Motor neuron (in vitro differentiated cells): ENCODE results near the gene SLC16A11. TPM values are rescaled to one million over a fixed set of nuclear protein-coding genes. Genes with fewer than 3 reads are reported as not detected.

Experiments used
- ATAC-seq, 8 experiments: fragments of 200-7000 bp; cut with Tn5 transposase; replicated peaks in 6 of 8; 2 replicates each; pipeline ENCODE4 v1.8.0; 2021; ENCODE audit warnings: mild to moderate bottlenecking in 8 of 8, moderate library complexity in 8 of 8
- H3K27ac ChIP-seq, 2 donors: fragments of 250-450 bp; sonication (Bioruptor Pico); 2 replicates each; pipeline ENCODE4 v1.9.0; 2021; ENCODE audit warnings: antibody characterized with exemption in 2 of 2, mild to moderate bottlenecking in 2 of 2, moderate library complexity in 1 of 2
- H3K4me1 ChIP-seq, 2 donors: fragments of 250-450 bp; sonication (Bioruptor Pico); replicated peaks in 1 of 2; 2 replicates each; pipeline ENCODE4 v1.6.1; 2021; ENCODE audit warnings: antibody characterized with exemption in 2 of 2, mild to moderate bottlenecking in 2 of 2, moderate library complexity in 1 of 2
- H3K4me3 ChIP-seq, 5 donors: fragments of 250-450 bp; sonication (Bioruptor Pico); 2 replicates each; pipeline ENCODE4 v1.9.0; 2021; ENCODE audit warnings: antibody characterized with exemption in 5 of 5, mild to moderate bottlenecking in 5 of 5, moderate library complexity in 4 of 5
- WGBS, 10 experiments: fragments of 450-650 bp; shearing (Covaris generic); methylation state at CpG; one replicate each; pipeline ENCODE4 v1.0.0; 2022; 5-methylcytosine and 5-hydroxymethylcytosine counted together
- in situ Hi-C, 9 experiments: fragments of 400-800 bp; cut with MboI; loops; one replicate each; pipeline ENCODE4 v1.15.0; 2021; ENCODE audit warnings: low sequenced_read_pairs in 9 of 9, low pct_unique_long_range_greater_than_20kb in 2 of 9; ENCODE audit not compliant: unreplicated experiment in 9 of 9
- total RNA-seq, 8 experiments: library from RNA; unstranded; fragments of 300-600 nt; gene quantifications; 2 replicates each; pipeline versions ENCODE4 v1.2.3 to v1.2.4, GENCODE V29; 2022

Gene SLC16A11
- total RNA-seq, 8 experiments from 2014 or later, result 0.17 to 1.9 (median 0.34) TPM

GRCh38 chr17:7035591-7036368 lies 8.1 kb downstream of the SLC16A11 start, which contains the start of gene SLC16A13:
Gene SLC16A13 (plus strand): TSS chr17:7036015. CDS start chr17:7036383, 368 bp downstream.
- in situ Hi-C loops, result loop anchor here in 5 of 9 experiments (25.0 kb wide), 4 partner anchors 102 to 527 kb away; partner anchors contain the start of genes SENP3 (in 1 of the 5), SLC2A4 (in 1 of the 5), TNFSF13 (in 1 of the 5) and YBX2 (in 1 of the 5)
- ATAC-seq, result peak; percentile 89 to 97 (median 93)
- Histone ChIP-seq H3K27ac (peak within 1 kb of the TSS; percentile 49 to 75), H3K4me1 (peaks cover 7 to 8% of the 10 kb centered on the region in 2 donors), H3K4me3 (peak within 1 kb of the TSS; percentile 56 to 80 (median 66))
- 0 to 3% (median 0%) methylated on average over 1 to 8 of the region's 52 CpGs; no CpG with 5 or more reads in 5 of the 10 experiments for WGBS, 10 experiments

DNA sequence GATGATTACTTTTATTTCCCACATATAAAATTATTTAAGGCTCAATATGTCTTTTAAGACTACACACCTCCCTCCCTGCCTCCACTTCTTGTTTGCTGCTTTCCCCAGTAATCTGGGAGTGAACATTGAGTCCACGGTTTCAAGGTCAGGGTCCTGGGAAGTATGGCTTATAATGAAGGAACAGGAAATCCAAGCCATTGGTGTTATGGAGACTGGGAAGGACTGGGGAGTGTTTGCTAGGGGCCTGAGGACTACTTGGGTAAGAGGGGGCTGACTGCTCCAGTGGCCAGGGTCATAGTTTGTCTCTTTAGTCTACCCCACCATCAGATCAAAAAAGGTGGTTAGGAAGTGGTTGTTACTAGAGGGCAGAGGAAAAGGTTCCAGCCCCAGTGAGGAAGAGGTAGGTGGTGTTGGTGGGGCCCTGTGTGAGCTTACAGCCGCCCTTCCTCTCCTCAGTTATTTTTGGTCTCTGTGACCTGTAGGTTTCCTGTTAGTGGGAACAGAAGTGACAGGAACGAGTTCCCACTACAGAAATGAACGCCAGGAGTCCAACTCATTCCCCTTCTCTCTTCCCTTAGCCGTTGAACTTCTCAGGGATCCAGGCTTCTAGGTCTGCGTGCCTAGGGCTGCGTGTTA lies 8.8 kb downstream of the SLC16A11 start:
- Histone ChIP-seq H3K4me3 (peak overlapping the region; percentile 56 to 80 (median 66)), H3K27ac (peak overlapping the region; percentile 49 to 75), H3K4me1 (peaks cover 7 to 8% of the 10 kb centered on the region in 2 donors)
- WGBS, 10 experiments, result 8 to 100% (median 25%) methylated on average over 1 to 3 of the region's 7 CpGs; no CpG with 5 or more reads in 2 of the 10 experiments
- in situ Hi-C loops, result loop anchor here in 5 of 9 experiments (25.0 kb wide), 4 partner anchors 102 to 527 kb away; partner anchors contain the start of genes SENP3 (in 1 of the 5), SLC2A4 (in 1 of the 5), TNFSF13 (in 1 of the 5) and YBX2 (in 1 of the 5)
- peak in 2 of 8 experiments; percentile 0 to 13 for ATAC-seq

GRCh38 chr17:7029659-7030058 lies 14.2 kb downstream of the SLC16A11 start:
- no peak overlapping the region for H3K27ac ChIP-seq
- in situ Hi-C loops, result loop anchor here in 5 of 9 experiments (25.0 kb wide), 4 partner anchors 108 to 533 kb away; partner anchors contain the start of genes SENP3 (in 1 of the 5), SLC2A4 (in 1 of the 5), TNFSF13 (in 1 of the 5) and YBX2 (in 1 of the 5)
- WGBS, 10 experiments, result 0 to 100% (median 80%) methylated on average over 1 to 7 of the region's 8 CpGs; no CpG with 5 or more reads in 3 of the 10 experiments
- no peak overlapping the region for H3K4me3 ChIP-seq
- no peak for ATAC-seq
- H3K4me1 ChIP-seq, result no peaks in the 10 kb centered on the region

GRCh38 chr17:7029096-7029495 lies 14.8 kb downstream of the SLC16A11 start:
- in situ Hi-C loops, result loop anchor here in 5 of 9 experiments (25.0 kb wide), 4 partner anchors 108 to 533 kb away; partner anchors contain the start of genes SENP3 (in 1 of the 5), SLC2A4 (in 1 of the 5), TNFSF13 (in 1 of the 5) and YBX2 (in 1 of the 5)
- 0 to 100% (median 59%) methylated on average over 1 to 3 of the region's 3 CpGs; no CpG with 5 or more reads in 2 of the 10 experiments for WGBS, 10 experiments
- Histone ChIP-seq H3K4me1 (no peaks in the 10 kb centered on the region), H3K27ac (no peak overlapping the region), H3K4me3 (no peak overlapping the region)
- no peak for ATAC-seq

DNA sequence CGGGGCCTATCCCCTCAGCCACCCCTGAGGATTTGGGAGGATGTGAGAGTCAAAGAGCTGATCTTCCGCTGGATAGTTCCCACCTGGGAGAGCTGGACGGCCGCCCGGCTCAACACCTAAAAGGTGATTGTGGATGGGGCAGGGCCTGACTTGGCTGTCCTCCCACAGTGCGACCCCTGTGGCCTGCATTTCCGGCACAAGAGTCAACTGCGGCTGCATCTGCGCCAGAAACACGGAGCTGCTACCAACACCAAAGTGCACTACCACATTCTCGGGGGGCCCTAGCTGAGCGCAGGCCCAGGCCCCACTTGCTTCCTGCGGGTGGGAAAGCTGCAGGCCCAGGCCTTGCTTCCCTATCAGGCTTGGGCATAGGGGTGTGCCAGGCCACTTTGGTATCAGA lies 16.6 kb downstream of the SLC16A11 start:
- in situ Hi-C loops, result loop anchor here in 5 of 9 experiments (25.0 kb wide), 4 partner anchors 110 to 535 kb away; partner anchors contain the start of genes SENP3 (in 1 of the 5), SLC2A4 (in 1 of the 5), TNFSF13 (in 1 of the 5) and YBX2 (in 1 of the 5)
- H3K4me1 ChIP-seq, result no peaks in the 10 kb centered on the region
- no peak overlapping the region for H3K27ac ChIP-seq
- ATAC-seq, result no peak
- H3K4me3 ChIP-seq, result no peak overlapping the region
- WGBS, 10 experiments, result 69 to 100% (median 85%) methylated on average over 1 to 8 of the region's 13 CpGs; no CpG with 5 or more reads in 3 of the 10 experiments

DNA sequence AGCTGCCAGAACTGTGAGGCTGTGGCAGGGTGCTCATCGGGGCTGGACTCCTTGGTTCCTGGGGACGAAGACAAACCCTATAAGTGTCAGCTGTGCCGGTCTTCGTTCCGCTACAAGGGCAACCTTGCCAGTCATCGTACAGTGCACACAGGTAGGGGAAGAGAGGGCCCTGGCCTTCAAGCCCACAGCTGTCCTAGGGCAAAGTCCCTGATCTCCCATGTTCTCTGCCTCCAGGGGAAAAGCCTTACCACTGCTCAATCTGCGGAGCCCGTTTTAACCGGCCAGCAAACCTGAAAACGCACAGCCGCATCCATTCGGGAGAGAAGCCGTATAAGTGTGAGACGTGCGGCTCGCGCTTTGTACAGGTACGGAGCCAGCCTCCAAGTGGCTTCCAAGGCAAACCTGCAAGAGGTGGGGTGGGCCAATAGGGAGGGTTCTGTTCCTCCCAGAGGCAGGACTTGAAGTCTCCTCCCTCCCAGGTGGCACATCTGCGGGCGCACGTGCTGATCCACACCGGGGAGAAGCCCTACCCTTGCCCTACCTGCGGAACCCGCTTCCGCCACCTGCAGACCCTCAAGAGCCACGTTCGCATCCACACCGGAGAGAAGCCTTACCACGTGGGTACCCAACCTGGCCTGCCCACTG lies 17.3 kb downstream of the SLC16A11 start:
- no peak overlapping the region for H3K4me3 ChIP-seq
- H3K27ac ChIP-seq, result no peak overlapping the region
- in situ Hi-C loops, result loop anchor here in 5 of 9 experiments (25.0 kb wide), 4 partner anchors 111 to 536 kb away; partner anchors contain the start of genes SENP3 (in 1 of the 5), SLC2A4 (in 1 of the 5), TNFSF13 (in 1 of the 5) and YBX2 (in 1 of the 5)
- 56 to 100% (median 100%) methylated on average over 1 to 5 of the region's 29 CpGs; no CpG with 5 or more reads in 5 of the 10 experiments for WGBS, 10 experiments
- no peak for ATAC-seq
- H3K4me1 ChIP-seq, result peaks cover 0 to 3% of the 10 kb centered on the region in 2 donors

DNA sequence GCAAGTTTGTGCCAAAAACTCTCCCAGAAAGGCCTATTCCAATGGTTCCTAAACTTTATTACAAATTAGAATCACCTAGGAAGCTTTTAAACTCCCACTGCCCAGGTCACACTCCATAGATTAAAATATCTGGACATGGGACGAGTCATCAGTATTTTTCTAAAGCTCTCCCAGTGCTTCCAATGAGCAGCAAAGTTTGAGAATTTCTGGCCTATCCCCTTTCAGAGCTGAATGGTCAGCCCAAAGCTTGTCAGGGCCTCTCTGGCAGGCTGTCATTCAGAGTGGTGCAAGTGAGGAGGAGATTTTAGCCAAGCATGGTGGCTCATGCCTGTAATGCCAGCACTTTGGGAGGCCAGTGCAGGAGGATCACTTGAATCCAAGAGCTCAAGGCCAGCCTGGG lies 18.6 kb downstream of the SLC16A11 start:
- in situ Hi-C loops, result loop anchor here in 5 of 9 experiments (25.0 kb wide), 4 partner anchors 112 to 537 kb away; partner anchors contain the start of genes SENP3 (in 1 of the 5), SLC2A4 (in 1 of the 5), TNFSF13 (in 1 of the 5) and YBX2 (in 1 of the 5)
- Histone ChIP-seq H3K4me3 (no peak overlapping the region), H3K27ac (no peak overlapping the region), H3K4me1 (peaks cover 0 to 3% of the 10 kb centered on the region in 2 donors)
- ATAC-seq, result no peak
- WGBS, 10 experiments, result 40 to 83% (median 63%) methylated on average over 1 of the region's 1 CpG; no CpG with 5 or more reads in 7 of the 10 experiments

DNA sequence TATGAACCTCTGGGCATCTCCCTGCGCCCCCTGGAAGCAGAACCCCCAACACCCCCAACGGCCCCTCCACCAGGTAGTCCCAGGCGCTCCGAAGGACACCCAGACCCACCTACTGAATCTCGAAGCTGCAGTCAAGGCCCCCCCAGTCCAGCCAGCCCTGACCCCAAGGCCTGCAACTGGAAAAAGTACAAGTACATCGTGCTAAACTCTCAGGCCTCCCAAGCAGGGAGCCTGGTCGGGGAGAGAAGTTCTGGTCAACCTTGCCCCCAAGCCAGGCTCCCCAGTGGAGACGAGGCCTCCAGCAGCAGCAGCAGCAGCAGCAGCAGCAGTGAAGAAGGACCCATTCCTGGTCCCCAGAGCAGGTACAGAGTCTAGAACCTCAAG lies 19.5 kb downstream of the SLC16A11 start:
- WGBS, 10 experiments, result 100% methylated on average over 1 of the region's 8 CpGs; no CpG with 5 or more reads in 9 of the 10 experiments
- ATAC-seq, result no peak
- Histone ChIP-seq H3K4me3 (no peak overlapping the region), H3K27ac (no peak overlapping the region), H3K4me1 (peaks cover 0 to 5% of the 10 kb centered on the region in 2 donors)
- in situ Hi-C loops, result loop anchor here in 2 of 9 experiments (25.0 kb wide), 1 partner anchor 362 kb away; the partner anchor contains the start of genes C17orf100 (in 2 of the 2) and MED31 (in 2 of the 2)

GRCh38 chr17:7023576-7024401 lies 20.1 kb downstream of the SLC16A11 start:
- ATAC-seq, result peak; percentile 63 to 89 (median 80)
- Histone ChIP-seq H3K27ac (peak overlapping the region in 1 of 2 donors; percentile 34), H3K4me3 (peak overlapping the region in 1 of 5 donors; percentile 18), H3K4me1 (peaks cover 0 to 5% of the 10 kb centered on the region in 2 donors)
- in situ Hi-C loops, result loop anchor here in 2 of 9 experiments (25.0 kb wide), 1 partner anchor 361 kb away; the partner anchor contains the start of genes C17orf100 (in 2 of the 2) and MED31 (in 2 of the 2)
- 25 to 100% (median 65%) methylated on average over 1 to 10 of the region's 51 CpGs; no CpG with 5 or more reads in 3 of the 10 experiments for WGBS, 10 experiments

DNA sequence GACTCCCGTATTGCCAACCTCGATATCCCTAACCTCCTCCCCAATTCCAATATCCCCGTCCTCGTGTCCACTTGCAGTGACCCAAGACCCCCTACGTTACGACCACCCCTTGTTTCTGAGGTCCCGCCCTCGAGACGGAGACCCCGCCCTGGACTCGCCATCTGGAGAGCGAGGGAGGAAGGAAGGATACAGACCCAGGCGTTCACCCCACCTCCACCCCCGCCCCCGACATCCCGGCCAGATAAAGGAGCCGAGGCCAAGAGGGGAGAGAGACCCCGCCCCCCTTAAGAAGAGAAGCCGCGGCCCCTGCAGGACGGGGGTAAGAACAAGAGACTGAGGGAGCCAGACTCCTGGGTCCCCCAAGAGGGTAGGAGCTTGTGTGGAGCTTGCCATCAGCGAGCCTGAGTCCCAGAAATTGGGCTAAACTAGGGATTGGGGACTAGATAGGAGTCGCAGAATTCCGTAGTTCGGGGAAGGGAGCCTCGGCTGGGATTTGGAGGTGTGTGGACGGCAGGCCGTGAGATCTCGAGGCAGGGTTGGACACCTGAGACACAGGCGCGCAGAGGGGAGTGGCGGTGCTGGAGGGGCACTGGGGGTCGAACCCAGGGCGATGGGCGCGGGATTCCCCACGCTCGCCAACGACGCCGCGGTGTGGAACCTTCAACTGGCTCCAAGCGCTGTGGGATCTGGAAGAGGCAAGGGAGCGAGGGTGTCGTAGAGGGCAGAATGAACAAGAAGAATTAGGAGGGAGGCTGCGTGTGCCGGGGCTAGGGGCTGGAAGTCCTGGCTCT lies 20.9 kb downstream of the SLC16A11 start, which contains the start of gene BCL6B:
BCL6B (plus strand) TSS at position 270 of the 791 bp plus-strand sequence. CDS start 622 bp downstream, outside the sequence.
- H3K4me3 ChIP-seq, result peak within 1 kb of the TSS in 1 of 5 donors; percentile 18
- peak within 1 kb of the TSS in 1 of 2 donors; percentile 34 for H3K27ac ChIP-seq
- 5 to 40% (median 32%) methylated on average over 4 to 15 of the region's 47 CpGs; no CpG with 5 or more reads in 5 of the 10 experiments for WGBS, 10 experiments
- no peak for ATAC-seq
- H3K4me1 ChIP-seq, result peaks cover 0 to 5% of the 10 kb centered on the region in 2 donors
- in situ Hi-C loops, result loop anchor here in 2 of 9 experiments (25.0 kb wide), 1 partner anchor 361 kb away; the partner anchor contains the start of genes C17orf100 (in 2 of the 2) and MED31 (in 2 of the 2)
